Erythroblast (primary cell): ENCODE data around the gene GRIK4.

Experiments used
- GATA1 ChIP-seq: IDR thresholded peaks from 2 replicates; pipeline ENCODE4 v1.6.1; 2011; ENCODE audit warnings: low read depth, mild to moderate bottlenecking, control low read depth, low read length, moderate library complexity
- POLR2A ChIP-seq: IDR thresholded peaks from 2 replicates; pipeline ENCODE4 v1.6.1; 2011; ENCODE audit warnings: mild to moderate bottlenecking, low read length

DNA sequence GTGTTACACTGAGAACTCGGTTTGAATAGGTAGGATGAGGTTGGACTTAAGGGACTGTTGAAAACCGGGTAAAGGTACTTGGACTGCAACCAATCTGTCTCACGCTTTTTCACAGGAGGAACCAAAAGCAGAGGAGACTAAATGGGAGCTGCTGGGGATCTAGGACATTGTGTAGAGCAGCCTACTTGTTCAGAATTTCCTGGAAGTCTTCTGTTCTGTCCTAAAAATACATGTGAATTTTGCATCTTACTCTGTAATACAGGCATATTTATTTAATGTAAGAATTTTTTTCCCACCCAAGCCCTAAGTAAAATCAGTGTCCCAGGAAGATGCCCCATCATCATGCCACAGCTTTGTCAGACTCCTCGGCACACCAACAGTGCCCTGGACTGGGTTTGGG is 460.3 kb downstream of the GRIK4 start:
- TF ChIP-seq POLR2A, result no peak
- no peak for TF ChIP-seq GATA1
